Body of pancreas (tissue), 4 donors: ENCODE measurements around the gene KCNS3. TPM values are rescaled to one million over a fixed set of nuclear protein-coding genes. Genes with fewer than 3 reads are reported as not detected.

Experiments
- ATAC-seq: fragments of 150-250 bp; one replicate; pipeline ENCODE4 v1.9.1; 2016
- DNase-seq, 4 donors: peaks; one replicate each; pipeline ENCODE4 v3.0.0-alpha.2; 2019
- H3K27ac ChIP-seq, 4 donors: fragments of 200-600 bp; sonication (generic); 1 replicate in 3 of 4; 2 replicates in 1 of 4; pipeline versions ENCODE4 v1.5.1 to v1.6.1; 2016 to 2019; ENCODE audit warnings: mild to moderate bottlenecking in 1 of 4, mixed read lengths in 1 of 4, moderate library complexity in 1 of 4
- H3K27me3 ChIP-seq, 2 donors: fragments of 200-600 bp; sonication (generic); one replicate each; pipeline ENCODE4 v1.6.0; 2016; ENCODE audit warnings: mild to moderate bottlenecking in 1 of 2
- H3K36me3 ChIP-seq, 2 donors: fragments of 200-600 bp; sonication (generic); replicated peaks in 1 of 2; 2 replicates each; pipeline ENCODE4 v1.5.1; 2016; ENCODE audit warnings: low read depth in 2 of 2; ENCODE audit not compliant: insufficient read depth in 1 of 2
- H3K4me1 ChIP-seq: fragments of 200-600 bp; sonication (generic); one replicate; pipeline ENCODE4 v1.6.0; 2016
- H3K4me3 ChIP-seq, 2 donors: fragments of 200-600 bp; sonication (generic); 1 replicate in 1 of 2; 2 replicates in 1 of 2; pipeline ENCODE4 v1.5.1; 2016 to 2019
- H3K9me3 ChIP-seq, 3 donors: fragments of 200-600 bp; sonication (generic); 1 replicate in 2 of 3; 2 replicates in 1 of 3; pipeline ENCODE4 v1.5.1; 2016
- CTCF ChIP-seq, 7 experiments: fragments of 450-650 bp in 4 of 7; fragments of 200-600 bp in 3 of 7; sonication (generic) in 3 of 7; IDR thresholded peaks; one replicate each; pipeline ENCODE4 v1.5.1; 2016 to 2019; ENCODE audit warnings: antibody characterized with exemption in 7 of 7
- POLR2A ChIP-seq, 3 donors: fragments of 450-650 bp; IDR thresholded peaks; one replicate each; pipeline ENCODE4 v1.6.1; 2016; ENCODE audit warnings: antibody characterized with exemption in 3 of 3, mild to moderate bottlenecking in 2 of 3
- WGBS, 2 donors: methylation state at CpG; one replicate each; pipeline ENCODE4 v1.1.5; 2017; 5-methylcytosine and 5-hydroxymethylcytosine counted together
- intact Hi-C: fragments of 100-400 bp; cut with DNase I; formaldehyde crosslinking; loops from one replicate; pipeline ENCODE4 v1.15.1; 2023
- total RNA-seq, 2 donors: library from RNA; depleted of rRNA; stranded (reverse); fragments of >200 nt; gene quantifications; one replicate each; pipeline ENCODE4 v1.1.0, GENCODE V29; 2016

KCNS3 gene
- total RNA-seq, 2 donors from 2014 or later: 8.2 to 20.8 TPM

- Histone ChIP-seq H3K27me3 (no peaks in the 10 kb centered on the region), H3K4me3 (no peak overlapping the region), H3K36me3 (no peaks in the 10 kb centered on the region), H3K9me3 (no peaks in the 10 kb centered on the region), H3K4me1 (no peaks in the 10 kb centered on the region), H3K27ac (no peak overlapping the region)
- ATAC-seq (no peak), DNase-seq (no peak)
- intact Hi-C loops: no loop called here
- TF ChIP-seq POLR2A (IDR thresholded peaks at IDR 0.05): no peak
- TF ChIP-seq CTCF (IDR thresholded peaks at IDR 0.05): no peak
- 64 to 72% methylated on average over 3 of the region's 3 CpGs for WGBS, 2 donors
These were observed 68.6 kb downstream of the KCNS3 start for GRCh38 chr2:17947113-17947512.

- no peak for TF ChIP-seq CTCF (IDR thresholded peaks at IDR 0.05)
- no peak for TF ChIP-seq POLR2A (IDR thresholded peaks at IDR 0.05)
- ATAC-seq: no peak
- H3K36me3 ChIP-seq: no peaks in the 10 kb centered on the region
- H3K27ac ChIP-seq: no peak overlapping the region
- intact Hi-C loops: no loop called here
- H3K27me3 ChIP-seq: no peaks in the 10 kb centered on the region
- no peak for DNase-seq
- WGBS, 2 donors: 54 to 58% methylated on average over 6 of the region's 6 CpGs
- no peak overlapping the region for H3K4me3 ChIP-seq
- no peaks in the 10 kb centered on the region for H3K9me3 ChIP-seq
- H3K4me1 ChIP-seq: no peaks in the 10 kb centered on the region
These were observed 71.5 kb downstream of the KCNS3 start for GRCh38 chr2:17950006-17950405.

- 52 to 70% methylated on average over 4 of the region's 4 CpGs for WGBS, 2 donors
- intact Hi-C loops: no loop called here
- TF ChIP-seq POLR2A (IDR thresholded peaks at IDR 0.05) (no peak), CTCF (IDR thresholded peaks at IDR 0.05) (no peak)
- no peaks in the 10 kb centered on the region for H3K27me3 ChIP-seq
- no peaks in the 10 kb centered on the region for H3K36me3 ChIP-seq
- no peaks in the 10 kb centered on the region for H3K4me1 ChIP-seq
- DNase-seq (no peak), ATAC-seq (no peak)
- H3K9me3 ChIP-seq: no peaks in the 10 kb centered on the region
- H3K27ac ChIP-seq: no peak overlapping the region
- H3K4me3 ChIP-seq: no peak overlapping the region
These were observed 73.1 kb downstream of the KCNS3 start for GRCh38 chr2:17951563-17951962.

GRCh38 chr2:17958466-17959092 is 80.1 kb downstream of the KCNS3 start:
- no peak overlapping the region for H3K27ac ChIP-seq
- TF ChIP-seq CTCF (IDR thresholded peaks at IDR 0.05) (no peak), POLR2A (IDR thresholded peaks at IDR 0.05) (no peak)
- DNase-seq (no peak), ATAC-seq (no peak)
- WGBS, 2 donors: 63 to 70% methylated on average over 4 of the region's 4 CpGs
- intact Hi-C loops: no loop called here
- no peak overlapping the region for H3K4me3 ChIP-seq
- H3K36me3 ChIP-seq: no peaks in the 10 kb centered on the region
- H3K9me3 ChIP-seq: no peaks in the 10 kb centered on the region
- H3K27me3 ChIP-seq: no peaks in the 10 kb centered on the region
- no peaks in the 10 kb centered on the region for H3K4me1 ChIP-seq

GRCh38 chr2:17959356-17959755 is 80.9 kb downstream of the KCNS3 start:
- DNase-seq: no peak
- Histone ChIP-seq H3K27ac (no peak overlapping the region), H3K36me3 (no peaks in the 10 kb centered on the region), H3K4me1 (no peaks in the 10 kb centered on the region), H3K9me3 (no peaks in the 10 kb centered on the region), H3K27me3 (no peaks in the 10 kb centered on the region), H3K4me3 (no peak overlapping the region)
- no peak for TF ChIP-seq CTCF (IDR thresholded peaks at IDR 0.05)
- no peak for TF ChIP-seq POLR2A (IDR thresholded peaks at IDR 0.05)
- intact Hi-C loops: no loop called here
- 45 to 51% methylated on average over 3 of the region's 3 CpGs for WGBS, 2 donors
- no peak for ATAC-seq
